ENCODE data around the gene THYN1. TPM values are rescaled to one million over a fixed set of nuclear protein-coding genes. Genes with fewer than 3 reads are reported as not detected.
A peak's percentile ranks its signal among the peaks of the same experiment; 100 is the strongest.
"Not testable (repeated sequence)": the region's sequence is repeated elsewhere in the genome, so short reads cannot be mapped to it uniquely, and the experiment has no call there.

Gene THYN1
- total RNA-seq, 2 donors from 2014 or later = 72.7 to 81.0 TPM

GRCh38 chr11:134266440-134266839 is 13.3 kb upstream of the THYN1 start:
- Mint-ChIP-seq H3K4me3 (no peak overlapping the region), H3K36me3 (ENCODE audit: low read depth) (peaks cover 30% of the 10 kb centered on the region), H3K9me3 (no peaks in the 10 kb centered on the region), H3K27ac (peak overlapping the region; percentile 73), H3K4me1 (peaks cover 17% of the 10 kb centered on the region), H3K27me3 (no peaks in the 10 kb centered on the region)
- ATAC-seq (replicated peaks) = no peak

DNA sequence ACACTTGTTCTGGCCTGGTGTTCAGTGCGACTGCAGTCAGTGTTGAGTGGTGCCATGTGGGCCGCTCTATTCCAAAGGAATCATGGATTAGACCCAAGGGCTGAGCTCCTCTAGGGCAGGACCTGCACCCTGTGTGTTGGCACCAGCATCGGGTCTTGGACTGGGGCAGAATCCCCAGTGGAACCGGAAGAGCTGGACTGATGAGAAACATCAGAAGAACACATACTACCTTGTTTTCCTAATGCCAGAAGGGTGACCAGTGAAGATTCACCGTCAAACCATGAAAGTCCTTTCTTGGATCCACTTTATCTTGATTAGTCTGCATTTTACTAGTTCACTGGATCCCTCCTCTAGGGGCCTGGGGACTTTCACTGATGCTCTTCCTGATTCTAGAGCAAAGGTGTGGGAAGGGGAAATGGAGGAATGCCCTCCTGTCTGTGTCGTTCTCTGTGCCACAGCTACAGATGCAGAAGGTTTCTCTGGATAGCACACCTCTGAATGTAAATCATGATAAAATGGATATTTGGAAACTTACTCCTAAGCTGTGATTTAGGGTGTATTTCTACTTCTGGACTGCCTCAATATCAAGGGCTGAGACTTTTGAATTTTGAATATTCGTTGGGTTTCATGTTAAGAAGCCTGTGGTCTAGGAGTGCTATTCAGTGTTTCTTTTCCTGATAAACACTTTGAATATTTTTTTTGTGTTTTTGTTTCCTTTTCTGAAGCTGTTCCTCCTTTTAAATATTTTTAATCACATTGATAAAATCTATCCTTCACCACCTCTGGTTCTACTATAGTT is 12.0 kb upstream of the THYN1 start:
- Mint-ChIP-seq H3K27ac (peak overlapping the region; percentile 73), H3K9me3 (no peaks in the 10 kb centered on the region), H3K4me3 (no peak overlapping the region), H3K27me3 (no peaks in the 10 kb centered on the region), H3K36me3 (ENCODE audit: low read depth) (peaks cover 36% of the 10 kb centered on the region), H3K4me1 (peaks cover 8% of the 10 kb centered on the region)
- ATAC-seq (replicated peaks) = no peak

GRCh38 chr11:134261626-134262488 is 8.7 kb upstream of the THYN1 start:
- H3K27ac Mint-ChIP-seq = no peak overlapping the region
- H3K4me3 Mint-ChIP-seq = no peak overlapping the region
- peak; percentile 59 for ATAC-seq (replicated peaks)
- no peaks in the 10 kb centered on the region for H3K9me3 Mint-ChIP-seq
- H3K4me1 Mint-ChIP-seq = peaks cover 8% of the 10 kb centered on the region
- H3K27me3 Mint-ChIP-seq = no peaks in the 10 kb centered on the region
- peaks cover 60% of the 10 kb centered on the region for H3K36me3 Mint-ChIP-seq (ENCODE audit: low read depth)

- H3K27me3 Mint-ChIP-seq = no peaks in the 10 kb centered on the region
- H3K4me3 Mint-ChIP-seq = no peak overlapping the region
- no peak for ATAC-seq (replicated peaks)
- H3K9me3 Mint-ChIP-seq = no peaks in the 10 kb centered on the region
- peaks cover 60% of the 10 kb centered on the region for H3K36me3 Mint-ChIP-seq (ENCODE audit: low read depth)
- no peak overlapping the region for H3K27ac Mint-ChIP-seq
- peaks cover 4% of the 10 kb centered on the region for H3K4me1 Mint-ChIP-seq
Measured at GRCh38 chr11:134260983-134261382, 7.8 kb upstream of the THYN1 start.

DNA sequence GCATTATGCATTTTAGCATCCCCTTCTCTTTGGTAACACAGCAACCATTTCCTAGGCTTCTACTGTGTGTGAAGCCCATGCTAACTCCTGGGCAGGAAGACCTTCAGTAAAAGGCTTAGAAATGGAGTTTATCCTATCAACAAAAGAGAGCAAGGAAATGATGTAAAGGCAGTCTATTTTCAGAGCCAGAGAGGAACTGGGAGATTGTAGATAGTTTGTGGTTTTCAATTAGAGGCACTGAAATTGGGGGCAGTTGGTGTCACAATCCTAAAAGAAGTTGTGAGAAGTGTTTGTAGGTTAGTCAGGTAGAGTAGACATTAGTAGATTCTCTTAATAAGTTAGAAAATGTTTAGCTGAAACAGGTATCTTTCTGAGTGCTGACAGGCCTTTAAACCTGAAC is 7.4 kb upstream of the THYN1 start:
- Mint-ChIP-seq H3K4me1 (peaks cover 4% of the 10 kb centered on the region), H3K27ac (no peak overlapping the region), H3K27me3 (no peaks in the 10 kb centered on the region), H3K36me3 (ENCODE audit: low read depth) (peaks cover 60% of the 10 kb centered on the region), H3K4me3 (no peak overlapping the region), H3K9me3 (no peaks in the 10 kb centered on the region)
- ATAC-seq (replicated peaks) = no peak

DNA sequence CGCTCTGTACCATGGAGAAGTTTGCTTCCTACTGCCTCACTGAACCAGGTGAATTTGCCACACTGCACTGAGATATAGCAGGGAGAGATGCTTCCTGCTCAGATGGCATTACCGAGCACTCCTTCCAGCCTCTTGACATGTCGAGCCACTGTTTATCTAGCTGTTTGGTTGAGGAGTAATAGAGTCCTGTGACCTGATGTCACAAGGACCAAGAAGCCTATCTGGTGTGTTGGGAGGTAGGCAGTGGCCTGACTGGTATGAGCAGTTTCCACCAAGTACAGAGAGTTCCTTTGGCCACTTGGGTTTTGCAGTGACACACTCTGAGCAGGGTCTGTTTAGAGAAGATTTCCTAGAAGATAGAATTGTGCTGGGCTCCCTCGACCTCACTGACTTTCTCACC is 5.4 kb upstream of the THYN1 start:
- ATAC-seq (replicated peaks) = no peak
- peak overlapping the region; percentile 18 for H3K27ac Mint-ChIP-seq

GRCh38 chr11:134257101-134257500 is 3.9 kb upstream of the THYN1 start:
- H3K27me3 Mint-ChIP-seq = no peaks in the 10 kb centered on the region
- no peak overlapping the region for H3K27ac Mint-ChIP-seq
- peaks cover 14% of the 10 kb centered on the region for H3K4me1 Mint-ChIP-seq
- H3K4me3 Mint-ChIP-seq = no peak overlapping the region
- ATAC-seq (replicated peaks) = no peak
- peaks cover 34% of the 10 kb centered on the region for H3K36me3 Mint-ChIP-seq (ENCODE audit: low read depth)
- no peaks in the 10 kb centered on the region for H3K9me3 Mint-ChIP-seq

More for the DNA sequence above, 5.4 kb upstream of the THYN1 start:
- Mint-ChIP-seq H3K4me3 (no peak overlapping the region), H3K36me3 (ENCODE audit: low read depth) (peaks cover 49% of the 10 kb centered on the region), H3K4me1 (peaks cover 9% of the 10 kb centered on the region), H3K27me3 (no peaks in the 10 kb centered on the region), H3K9me3 (no peaks in the 10 kb centered on the region)

- H3K27ac Mint-ChIP-seq; H3K9me3 Mint-ChIP-seq; ATAC-seq (replicated peaks); H3K27me3 Mint-ChIP-seq: not testable (repeated sequence)
- peak overlapping the region; percentile 98 for H3K4me3 Mint-ChIP-seq
- H3K4me1 Mint-ChIP-seq = peaks cover 14% of the 10 kb centered on the region
- H3K36me3 Mint-ChIP-seq (ENCODE audit: low read depth) = peaks cover 41% of the 10 kb centered on the region
Measured at GRCh38 chr11:134255184-134255561, 2.0 kb upstream of the THYN1 start.

DNA sequence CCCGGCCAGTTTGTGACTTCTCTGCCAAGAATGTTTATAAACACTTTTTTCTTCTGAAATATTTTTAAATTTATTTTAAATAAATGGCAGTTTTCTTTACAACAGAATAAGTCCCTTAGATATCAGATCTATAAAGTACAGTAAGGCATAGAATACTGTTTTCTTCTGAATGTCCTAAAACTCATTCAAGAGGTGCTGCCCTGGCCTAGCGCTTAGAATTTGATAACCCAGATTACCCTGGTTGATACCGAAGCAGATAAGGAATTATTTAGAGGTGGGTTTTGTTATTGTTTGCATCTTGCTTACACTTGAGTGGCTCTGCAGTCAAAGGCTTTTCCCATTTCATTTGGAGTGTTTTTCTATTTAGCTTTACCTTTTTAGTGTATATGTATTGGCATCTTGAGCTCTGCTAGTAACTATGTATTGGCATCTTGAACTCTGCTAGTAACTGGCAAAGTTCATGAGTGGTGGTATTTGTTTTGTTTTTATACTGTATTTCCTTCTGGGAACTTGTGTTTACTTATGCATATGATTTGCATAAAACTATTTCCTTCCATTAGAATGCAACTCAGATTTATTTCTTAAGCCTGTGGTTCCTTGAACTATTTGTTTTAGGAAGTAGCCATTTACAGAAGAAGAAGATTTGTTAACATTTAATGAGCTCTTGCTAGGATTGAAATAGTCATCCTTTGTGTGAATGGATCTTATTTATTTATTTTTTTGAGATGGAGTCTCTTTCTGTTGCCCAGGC is 1.5 kb upstream of the THYN1 start:
- no peaks in the 10 kb centered on the region for H3K9me3 Mint-ChIP-seq
- no peaks in the 10 kb centered on the region for H3K27me3 Mint-ChIP-seq
- peak overlapping the region; percentile 68 for H3K27ac Mint-ChIP-seq
- no peak for ATAC-seq (replicated peaks)
- peaks cover 41% of the 10 kb centered on the region for H3K36me3 Mint-ChIP-seq (ENCODE audit: low read depth)
- peak overlapping the region; percentile 98 for H3K4me3 Mint-ChIP-seq
- H3K4me1 Mint-ChIP-seq = peaks cover 14% of the 10 kb centered on the region

DNA sequence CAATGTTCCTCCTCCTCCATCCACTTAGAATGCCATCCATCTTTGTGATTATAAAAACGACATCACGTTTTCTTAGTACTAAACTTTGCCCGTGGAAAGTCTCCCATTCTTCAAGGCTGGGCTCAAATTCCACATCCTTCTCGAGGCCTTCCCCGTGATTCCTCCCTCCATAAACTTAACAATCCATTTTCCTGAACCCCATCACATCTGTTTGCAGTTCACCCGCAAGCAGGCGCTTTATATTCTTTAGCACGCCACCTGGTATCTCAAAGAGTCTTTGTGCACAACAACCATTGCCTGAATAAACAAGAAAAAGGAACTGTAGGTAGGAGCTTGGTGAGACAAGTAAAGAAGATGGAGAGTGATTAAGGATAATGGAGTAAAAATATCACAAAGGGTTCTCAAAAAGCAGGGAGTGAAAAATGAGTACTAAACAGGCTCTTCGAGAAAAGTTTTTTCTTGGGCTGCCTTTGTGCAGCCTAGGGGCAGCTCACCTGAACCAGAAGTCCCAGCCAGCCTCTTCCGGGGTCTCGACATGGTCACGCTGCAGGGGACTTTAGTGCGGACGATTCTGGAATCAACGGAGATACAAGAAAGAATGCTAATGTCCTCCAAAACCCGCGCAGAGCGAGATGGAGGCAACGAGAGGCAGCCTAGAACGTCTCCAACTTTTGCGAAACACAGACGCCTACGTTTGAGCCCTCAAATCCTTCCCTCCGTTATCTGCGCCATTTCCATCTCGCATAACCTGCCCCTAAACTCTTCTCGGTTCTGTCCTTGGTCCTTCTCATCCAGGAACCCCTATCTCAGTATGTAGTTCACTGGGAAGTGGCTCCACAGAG is 585 bp downstream of the THYN1 start:
- peak overlapping the region; percentile 98 for H3K4me3 Mint-ChIP-seq
- H3K27me3 Mint-ChIP-seq = no peaks in the 10 kb centered on the region
- peak overlapping the region; percentile 92 for H3K27ac Mint-ChIP-seq
- H3K4me1 Mint-ChIP-seq = peaks cover 17% of the 10 kb centered on the region
- peaks cover 43% of the 10 kb centered on the region for H3K36me3 Mint-ChIP-seq (ENCODE audit: low read depth)
- no peaks in the 10 kb centered on the region for H3K9me3 Mint-ChIP-seq
- peak; percentile 14 for ATAC-seq (replicated peaks)

DNA sequence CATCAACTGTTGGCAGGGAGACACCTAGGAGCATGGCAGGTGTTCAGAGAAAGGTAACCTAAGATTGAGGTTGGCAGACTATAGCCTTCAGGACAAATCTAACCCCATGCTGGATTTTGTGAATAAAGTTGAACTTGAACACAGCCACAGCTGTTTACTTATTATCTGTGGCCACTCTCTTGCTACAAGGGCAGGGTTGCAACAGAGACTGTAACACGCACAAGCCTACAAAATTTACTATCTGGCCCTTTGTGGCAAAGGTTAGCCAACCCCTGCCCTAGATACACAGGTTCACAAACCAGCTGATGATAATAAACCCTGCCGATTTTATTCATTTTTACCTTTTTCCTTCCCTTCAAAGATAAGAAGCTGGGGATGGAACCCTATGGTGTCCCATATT is 2.5 kb downstream of the THYN1 start:
- Mint-ChIP-seq H3K4me1 (peaks cover 17% of the 10 kb centered on the region), H3K27me3 (no peaks in the 10 kb centered on the region), H3K9me3 (no peaks in the 10 kb centered on the region), H3K4me3 (no peak overlapping the region), H3K36me3 (ENCODE audit: low read depth) (peaks cover 62% of the 10 kb centered on the region), H3K27ac (no peak overlapping the region)
- ATAC-seq (replicated peaks) = no peak

DNA sequence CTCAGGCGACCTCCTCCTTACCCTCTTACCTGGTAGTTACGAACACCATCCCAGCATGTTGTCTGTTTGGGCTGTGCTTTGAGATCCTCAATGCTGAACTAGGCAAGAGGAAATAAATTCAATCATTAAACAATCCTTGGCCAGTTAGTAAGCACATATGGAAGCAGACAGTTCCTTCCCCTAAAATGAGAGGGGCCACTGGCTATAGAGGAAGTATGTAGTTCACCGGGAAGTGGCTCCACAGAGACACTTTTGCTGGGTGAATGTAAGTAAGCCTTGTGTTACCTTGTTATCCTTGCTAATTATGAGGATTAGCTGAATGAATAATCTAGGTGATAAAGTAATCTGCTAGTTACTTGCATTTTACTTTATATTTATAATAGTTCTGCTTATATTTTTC is 2.9 kb downstream of the THYN1 start:
- Mint-ChIP-seq H3K9me3 (no peaks in the 10 kb centered on the region), H3K27me3 (no peaks in the 10 kb centered on the region), H3K4me1 (peaks cover 17% of the 10 kb centered on the region), H3K36me3 (ENCODE audit: low read depth) (peaks cover 64% of the 10 kb centered on the region), H3K27ac (no peak overlapping the region), H3K4me3 (no peak overlapping the region)
- ATAC-seq (replicated peaks) = no peak

GRCh38 chr11:134248910-134249480 is 4.2 kb downstream of the THYN1 start:
- Mint-ChIP-seq H3K27me3 (no peaks in the 10 kb centered on the region), H3K4me3 (peak overlapping the region; percentile 47), H3K36me3 (ENCODE audit: low read depth) (peaks cover 75% of the 10 kb centered on the region), H3K27ac (peak overlapping the region; percentile 83), H3K9me3 (no peaks in the 10 kb centered on the region), H3K4me1 (peaks cover 12% of the 10 kb centered on the region)
- peak; percentile 71 for ATAC-seq (replicated peaks)
